ENCODE results near the gene CCDC184. TPM values are rescaled to one million over a fixed set of nuclear protein-coding genes. Genes with fewer than 3 reads are reported as not detected.

Gene CCDC184
- total and polyA plus RNA-seq, 7 experiments from 2014 or later, result 0.21 to 3.8 (median 0.22) TPM; not detected in 2

DNA sequence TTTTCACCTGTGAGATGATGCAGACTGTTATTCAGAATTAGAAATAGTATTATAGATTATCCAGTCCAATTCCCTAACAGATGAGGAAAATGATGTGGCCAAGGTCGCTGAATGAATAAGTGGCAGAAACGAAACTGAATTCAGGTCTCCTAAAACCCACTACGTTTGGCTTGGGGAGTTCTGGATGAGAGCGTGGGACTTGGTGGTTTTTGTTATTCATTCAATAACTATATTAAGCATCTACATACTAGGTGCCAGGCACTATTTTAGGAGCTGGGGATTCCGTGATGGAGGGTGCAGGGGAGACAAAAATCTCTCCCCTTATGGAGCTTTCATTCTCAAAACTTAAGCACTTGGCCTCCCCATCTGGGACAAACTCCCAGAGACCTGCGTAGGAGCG lies 813 bp upstream of the CCDC184 start:
- H3K36me3 Mint-ChIP-seq, result no peaks in the 10 kb centered on the region
- peak overlapping the region; percentile 59 for H3K27ac ChIP-seq (ENCODE audit: low read depth, low read length)
- H3K27me3 Mint-ChIP-seq, result peaks cover 21 to 81% (median 38%) of the 10 kb centered on the region in 5 donors
- intact Hi-C loops (cut with micrococcal nuclease), result loop anchor here (1.0 to 5.0 kb wide), 10 partner anchors 16 to 500 kb away; partner anchors contain the start of genes ASB8 (in 2 of the 2), COL2A1 (in 1 of the 2), KANSL2 (in 1 of the 2) and RPAP3 (in 1 of the 2)
- peaks cover 0 to 4% of the 10 kb centered on the region in 2 donors for H3K27me3 ChIP-seq (ENCODE audit: control insufficient read depth in 2 of 2, insufficient read depth in 2 of 2, low read length in 2 of 2)
- peak overlapping the region; percentile 91 to 98 (median 96) for H3K4me3 Mint-ChIP-seq
- H3K9me3 ChIP-seq (ENCODE audit: control insufficient read depth in 2 of 3, low read length in 3 of 3), result no peaks in the 10 kb centered on the region
- H3K4me3 ChIP-seq (ENCODE audit: low read length), result peak overlapping the region; percentile 80
- ChIA-PET CTCF (interaction anchor here (0.5 to 3.0 kb wide), 7 partner anchors 9 to 699 kb away, joined by 3 to 33 read pairs (median 3); no protein-coding TSS in a partner anchor), POLR2A (interaction anchor here (0.7 to 2.5 kb wide), 8 partner anchors 9 to 477 kb away, joined by 3 to 52 read pairs (median 4); partner anchors contain the start of genes ASB8, RPAP3 and SENP1)
- H3K4me1 Mint-ChIP-seq, result peaks cover 5 to 28% (median 8%) of the 10 kb centered on the region in 7 donors
- peak overlapping the region; percentile 4 to 95 (median 86) for H3K27ac Mint-ChIP-seq
- DNase-seq, result no peak
- no peak for ATAC-seq
- no peaks in the 10 kb centered on the region for H3K9me3 Mint-ChIP-seq
- no peaks in the 10 kb centered on the region for H3K36me3 ChIP-seq (ENCODE audit: control insufficient read depth in 2 of 3, insufficient read depth in 3 of 3, low read length in 3 of 3)
- peaks cover 6 to 11% of the 10 kb centered on the region in 2 donors for H3K4me1 ChIP-seq (ENCODE audit: control insufficient read depth in 2 of 2, insufficient read depth in 2 of 2, low read length in 2 of 2)

GRCh38 chr12:48183876-48184548 lies 568 bp downstream of the CCDC184 start:
- CTCF ChIA-PET, result interaction anchor here (0.5 to 3.0 kb wide), 3 partner anchors 13 to 344 kb away, joined by 4 to 33 read pairs (median 7); no protein-coding TSS in a partner anchor
- peak overlapping the region; percentile 59 for H3K27ac ChIP-seq (ENCODE audit: low read depth, low read length)
- Mint-ChIP-seq H3K4me3 (peak overlapping the region; percentile 52 to 97 (median 76)), H3K4me1 (peaks cover 5 to 28% (median 8%) of the 10 kb centered on the region in 7 donors), H3K36me3 (no peaks in the 10 kb centered on the region), H3K27ac (peak overlapping the region in 4 of 9 donors; percentile 21 to 57 (median 34)), H3K27me3 (peaks cover 16 to 79% (median 32%) of the 10 kb centered on the region in 5 donors), H3K9me3 (no peaks in the 10 kb centered on the region)
- ATAC-seq (peak; percentile 18), DNase-seq (peak in 4 of 9 donors; percentile 8 to 27 (median 20))
- POLR2A ChIA-PET, result interaction anchor here (1.6 to 2.5 kb wide), 2 partner anchors 15 to 20 kb away, joined by 4 to 52 read pairs; no protein-coding TSS in a partner anchor
- no peaks in the 10 kb centered on the region for H3K9me3 ChIP-seq (ENCODE audit: control insufficient read depth in 2 of 3, low read length in 3 of 3)
- H3K4me1 ChIP-seq (ENCODE audit: control insufficient read depth in 2 of 2, insufficient read depth in 2 of 2, low read length in 2 of 2), result peaks cover 6 to 11% of the 10 kb centered on the region in 2 donors
- H3K36me3 ChIP-seq (ENCODE audit: control insufficient read depth in 2 of 3, insufficient read depth in 3 of 3, low read length in 3 of 3), result no peaks in the 10 kb centered on the region
- intact Hi-C loops (cut with micrococcal nuclease), result loop anchor here (1.0 to 5.0 kb wide), 10 partner anchors 14 to 498 kb away; partner anchors contain the start of genes ASB8 (in 2 of the 2), COL2A1 (in 1 of the 2), KANSL2 (in 1 of the 2) and RPAP3 (in 1 of the 2)
- H3K27me3 ChIP-seq (ENCODE audit: control insufficient read depth in 2 of 2, insufficient read depth in 2 of 2, low read length in 2 of 2), result peaks cover 0 to 4% of the 10 kb centered on the region in 2 donors
- peak overlapping the region; percentile 80 for H3K4me3 ChIP-seq (ENCODE audit: low read length)

DNA sequence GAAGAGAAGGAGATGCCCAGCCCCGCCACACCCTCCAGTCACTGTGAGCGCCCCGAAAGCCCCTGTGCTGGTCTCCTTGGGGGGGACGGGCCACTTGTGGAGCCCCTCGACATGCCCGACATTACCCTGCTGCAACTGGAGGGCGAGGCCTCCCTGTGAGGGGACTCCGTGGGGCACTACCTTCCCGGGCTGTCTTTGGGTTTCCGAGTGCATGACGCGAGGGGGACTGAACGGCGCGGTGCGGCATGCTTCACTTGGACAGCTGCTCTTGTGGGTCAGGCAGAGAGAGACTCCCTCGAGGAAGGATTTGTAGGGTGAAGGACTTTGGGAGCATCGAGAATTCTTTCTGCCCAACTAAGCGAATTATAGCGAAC lies 1.1 kb downstream of the CCDC184 start:
- peak overlapping the region; percentile 33 to 97 (median 68) for H3K4me3 Mint-ChIP-seq
- H3K9me3 Mint-ChIP-seq, result no peaks in the 10 kb centered on the region
- H3K9me3 ChIP-seq (ENCODE audit: control insufficient read depth in 2 of 3, low read length in 3 of 3), result no peaks in the 10 kb centered on the region
- ATAC-seq (no peak), DNase-seq (peak in 1 of 9 donors; percentile 14)
- CTCF ChIA-PET, result interaction anchor here (0.5 to 3.0 kb wide), 3 partner anchors 14 to 344 kb away, joined by 3 to 33 read pairs (median 7); no protein-coding TSS in a partner anchor
- peak overlapping the region in 2 of 9 donors; percentile 58 to 60 for H3K27ac Mint-ChIP-seq
- H3K36me3 Mint-ChIP-seq, result no peaks in the 10 kb centered on the region
- intact Hi-C loops (cut with micrococcal nuclease), result loop anchor here (5.0 kb wide), 3 partner anchors 168 to 477 kb away; partner anchors contain the start of genes COL2A1 (in 1 of the 2), RPAP3 (in 1 of the 2) and ZNF641 (in 1 of the 2)
- H3K4me3 ChIP-seq (ENCODE audit: low read length), result no peak overlapping the region
- no peaks in the 10 kb centered on the region for H3K36me3 ChIP-seq (ENCODE audit: control insufficient read depth in 2 of 3, insufficient read depth in 3 of 3, low read length in 3 of 3)
- H3K4me1 Mint-ChIP-seq, result peaks cover 5 to 28% (median 8%) of the 10 kb centered on the region in 7 donors
- H3K27me3 ChIP-seq (ENCODE audit: control insufficient read depth in 2 of 2, insufficient read depth in 2 of 2, low read length in 2 of 2), result peaks cover 0 to 4% of the 10 kb centered on the region in 2 donors
- POLR2A ChIA-PET, result interaction anchor here (0.5 to 2.5 kb wide), 2 partner anchors 14 to 58 kb away, joined by 3 to 52 read pairs; no protein-coding TSS in a partner anchor
- peaks cover 16 to 78% (median 28%) of the 10 kb centered on the region in 5 donors for H3K27me3 Mint-ChIP-seq
- H3K4me1 ChIP-seq (ENCODE audit: control insufficient read depth in 2 of 2, insufficient read depth in 2 of 2, low read length in 2 of 2), result peaks cover 6 to 11% of the 10 kb centered on the region in 2 donors
- H3K27ac ChIP-seq (ENCODE audit: low read depth, low read length), result no peak overlapping the region

DNA sequence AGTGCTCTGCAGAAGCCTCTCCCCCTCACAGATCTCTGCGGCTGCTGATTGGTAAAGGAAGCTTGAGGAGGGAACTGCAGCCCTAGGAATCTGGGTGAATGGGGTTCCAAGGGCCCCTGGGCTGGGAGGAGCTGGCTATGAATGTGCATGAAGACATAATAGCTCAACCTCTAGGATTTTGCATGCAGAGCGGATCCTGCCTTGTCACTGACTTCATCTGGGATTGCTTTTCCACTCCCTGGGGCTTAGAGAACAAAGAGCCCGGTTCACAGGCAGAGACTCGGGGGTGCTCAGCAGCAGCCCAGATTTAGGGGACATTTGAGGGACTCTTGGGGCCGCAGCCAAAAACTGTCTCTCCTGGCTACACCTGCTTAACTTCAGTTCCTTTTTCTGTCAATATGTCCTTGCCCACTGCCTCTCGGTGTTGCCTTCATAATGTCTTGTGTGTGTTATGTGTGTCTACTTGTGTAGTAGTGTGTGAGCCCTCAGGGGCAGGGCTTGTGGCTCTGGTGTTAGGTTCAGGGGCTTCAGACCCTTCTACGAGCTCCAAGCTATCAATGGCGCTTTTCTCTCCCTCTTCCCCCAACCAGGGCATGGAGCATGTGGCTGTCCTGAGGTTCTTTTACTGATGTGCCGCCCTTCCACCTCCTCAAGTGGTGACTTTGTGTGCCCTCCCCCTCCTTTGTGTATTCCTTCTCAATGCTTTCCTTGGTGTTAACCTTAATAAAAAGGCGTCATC lies 1.9 kb downstream of the CCDC184 start:
- Mint-ChIP-seq H3K4me3 (peak overlapping the region; percentile 24 to 97 (median 62)), H3K4me1 (peaks cover 5 to 33% (median 8%) of the 10 kb centered on the region in 7 donors), H3K9me3 (no peaks in the 10 kb centered on the region), H3K27me3 (peaks cover 18 to 79% (median 26%) of the 10 kb centered on the region in 5 donors), H3K27ac (peak overlapping the region in 4 of 9 donors; percentile 14 to 80 (median 45)), H3K36me3 (no peaks in the 10 kb centered on the region)
- Histone ChIP-seq H3K27me3 (ENCODE audit: control insufficient read depth in 2 of 2, insufficient read depth in 2 of 2, low read length in 2 of 2) (peaks cover 0 to 4% of the 10 kb centered on the region in 2 donors), H3K9me3 (ENCODE audit: control insufficient read depth in 2 of 3, low read length in 3 of 3) (no peaks in the 10 kb centered on the region), H3K4me3 (ENCODE audit: low read length) (no peak overlapping the region), H3K27ac (ENCODE audit: low read depth, low read length) (no peak overlapping the region), H3K4me1 (ENCODE audit: control insufficient read depth in 2 of 2, insufficient read depth in 2 of 2, low read length in 2 of 2) (peaks cover 6 to 11% of the 10 kb centered on the region in 2 donors), H3K36me3 (ENCODE audit: control insufficient read depth in 2 of 3, insufficient read depth in 3 of 3, low read length in 3 of 3) (no peaks in the 10 kb centered on the region)
- ChIA-PET POLR2A (interaction anchor here (0.5 to 1.0 kb wide), 2 partner anchors 10 to 57 kb away, joined by 3 read pairs; no protein-coding TSS in a partner anchor), CTCF (interaction anchor here (0.7 to 3.0 kb wide), 4 partner anchors 13 to 271 kb away, joined by 3 to 33 read pairs (median 4); no protein-coding TSS in a partner anchor)
- ATAC-seq (no peak), DNase-seq (no peak)
- intact Hi-C loops (cut with micrococcal nuclease), result no loop called here

- CTCF ChIA-PET, result interaction anchor here (0.6 to 4.3 kb wide), 5 partner anchors 9 to 266 kb away, joined by 3 to 32 read pairs (median 4); no protein-coding TSS in a partner anchor
- Histone ChIP-seq H3K27me3 (ENCODE audit: control insufficient read depth in 2 of 2, insufficient read depth in 2 of 2, low read length in 2 of 2) (peaks cover 0 to 4% of the 10 kb centered on the region in 2 donors), H3K36me3 (ENCODE audit: control insufficient read depth in 2 of 3, insufficient read depth in 3 of 3, low read length in 3 of 3) (no peaks in the 10 kb centered on the region), H3K27ac (ENCODE audit: low read depth, low read length) (no peak overlapping the region), H3K9me3 (ENCODE audit: control insufficient read depth in 2 of 3, low read length in 3 of 3) (no peaks in the 10 kb centered on the region), H3K4me3 (ENCODE audit: low read length) (no peak overlapping the region), H3K4me1 (ENCODE audit: control insufficient read depth in 2 of 2, insufficient read depth in 2 of 2, low read length in 2 of 2) (peaks cover 0 to 6% of the 10 kb centered on the region in 2 donors)
- peaks cover 18 to 72% (median 22%) of the 10 kb centered on the region in 5 donors for H3K27me3 Mint-ChIP-seq
- no peaks in the 10 kb centered on the region for H3K9me3 Mint-ChIP-seq
- no peak overlapping the region for H3K27ac Mint-ChIP-seq
- no peaks in the 10 kb centered on the region for H3K36me3 Mint-ChIP-seq
- H3K4me1 Mint-ChIP-seq, result peaks cover 0 to 20% (median 0%) of the 10 kb centered on the region in 7 donors
- H3K4me3 Mint-ChIP-seq, result no peak overlapping the region
- no peak for DNase-seq
- intact Hi-C loops (cut with micrococcal nuclease), result loop anchor here in 1 of 2 donors (2.0 kb wide), 1 partner anchor 473 kb away; no protein-coding TSS in a partner anchor
- POLR2A ChIA-PET, result interaction anchor here (0.6 to 1.0 kb wide), 2 partner anchors 9 to 143 kb away, joined by 3 to 5 read pairs; no protein-coding TSS in a partner anchor
- ATAC-seq, result no peak
These were observed 4.7 kb downstream of the CCDC184 start for GRCh38 chr12:48187916-48188695.
